Parathyroid adenoma (tissue), 2 donors: ENCODE measurements around the gene VAV1.

Experiments used
- H2AFZ ChIP-seq: fragments of 300-600 bp; sonication (generic); one replicate; pipeline ENCODE4 v1.7.0; 2017; ENCODE audit warnings: antibody characterized with exemption, mild to moderate bottlenecking
- H3K27ac ChIP-seq: fragments of 300-600 bp; sonication (generic); one replicate; pipeline ENCODE4 v1.7.0; 2017
- H3K27me3 ChIP-seq: fragments of 300-600 bp; sonication (generic); one replicate; pipeline ENCODE4 v1.7.0; 2017; ENCODE audit warnings: low read length; ENCODE audit not compliant: control insufficient read depth, insufficient read depth
- H3K36me3 ChIP-seq: fragments of 300-600 bp; sonication (generic); one replicate; pipeline ENCODE4 v1.7.0; 2017; ENCODE audit warnings: low read length; ENCODE audit not compliant: control insufficient read depth, insufficient read depth
- H3K4me1 ChIP-seq: fragments of 300-600 bp; sonication (generic); one replicate; pipeline ENCODE4 v1.7.0; 2017; ENCODE audit warnings: control low read depth
- H3K4me2 ChIP-seq: fragments of 300-600 bp; sonication (generic); one replicate; pipeline ENCODE4 v1.7.0; 2017; ENCODE audit warnings: low read length
- H3K4me3 ChIP-seq: fragments of 300-600 bp; sonication (generic); one replicate; pipeline ENCODE4 v1.7.0; 2017; ENCODE audit warnings: low read depth, low read length
- H3K79me2 ChIP-seq: fragments of 300-600 bp; sonication (generic); one replicate; pipeline ENCODE4 v1.7.0; 2017; ENCODE audit warnings: control low read depth
- H3K9ac ChIP-seq: fragments of 300-600 bp; sonication (generic); one replicate; pipeline ENCODE4 v1.7.0; 2017; ENCODE audit warnings: mild to moderate bottlenecking
- H3K9me3 ChIP-seq: fragments of 300-600 bp; sonication (generic); one replicate; pipeline ENCODE4 v1.7.0; 2017; ENCODE audit warnings: low read length; ENCODE audit not compliant: control insufficient read depth
- CTCF ChIP-seq: fragments of 300-600 bp; sonication (generic); IDR thresholded peaks from one replicate; pipeline ENCODE4 v1.7.0; 2017; ENCODE audit warnings: antibody characterized with exemption, mild to moderate bottlenecking
- donor health status: primary hyperparathyroidism.

VAV1 gene

GRCh38 chr19:6737284-6737872 lies 35.1 kb upstream of the VAV1 start, which contains the start of gene GPR108:
Gene GPR108, minus strand, starts transcription at chr19:6737580. Its CDS starts 4 bp downstream, at chr19:6737576.
- peak within 1 kb of the TSS; percentile 98 for H3K4me2 ChIP-seq
- H2AFZ ChIP-seq, result peak within 1 kb of the TSS; percentile 87
- H3K27me3 ChIP-seq, result no peaks in the 10 kb centered on the region
- peak within 1 kb of the TSS; percentile 83 for H3K27ac ChIP-seq
- no peaks in the 10 kb centered on the region for H3K36me3 ChIP-seq
- no peaks in the 10 kb centered on the region for H3K9me3 ChIP-seq
- no peak for TF ChIP-seq CTCF
- H3K4me1 ChIP-seq, result peaks cover 18% of the 10 kb centered on the region
- no peaks in the 10 kb centered on the region for H3K79me2 ChIP-seq
- H3K4me3 ChIP-seq, result peak within 1 kb of the TSS; percentile 98
- H3K9ac ChIP-seq, result peak within 1 kb of the TSS; percentile 20

- H3K27me3 ChIP-seq, result no peaks in the 10 kb centered on the region
- peak overlapping the region; percentile 98 for H3K4me3 ChIP-seq
- H3K9ac ChIP-seq, result no peak overlapping the region
- H3K4me1 ChIP-seq, result peaks cover 18% of the 10 kb centered on the region
- peak overlapping the region; percentile 87 for H2AFZ ChIP-seq
- no peaks in the 10 kb centered on the region for H3K36me3 ChIP-seq
- H3K79me2 ChIP-seq, result no peaks in the 10 kb centered on the region
- peak overlapping the region; percentile 83 for H3K27ac ChIP-seq
- H3K4me2 ChIP-seq, result peak overlapping the region; percentile 71
- no peaks in the 10 kb centered on the region for H3K9me3 ChIP-seq
- TF ChIP-seq CTCF, result peak; percentile 81
Measured at GRCh38 chr19:6737873-6738786, 34.4 kb upstream of the VAV1 start.

- H3K4me2 ChIP-seq, result peak overlapping the region; percentile 71
- H3K36me3 ChIP-seq, result no peaks in the 10 kb centered on the region
- H3K4me1 ChIP-seq, result peaks cover 18% of the 10 kb centered on the region
- no peaks in the 10 kb centered on the region for H3K79me2 ChIP-seq
- H3K9me3 ChIP-seq, result no peaks in the 10 kb centered on the region
- H3K27ac ChIP-seq, result peak overlapping the region; percentile 83
- H2AFZ ChIP-seq, result peak overlapping the region; percentile 87
- H3K4me3 ChIP-seq, result peak overlapping the region; percentile 36
- no peaks in the 10 kb centered on the region for H3K27me3 ChIP-seq
- TF ChIP-seq CTCF, result no peak
- H3K9ac ChIP-seq, result no peak overlapping the region
Measured at GRCh38 chr19:6738787-6739389, 33.6 kb upstream of the VAV1 start.

- no peaks in the 10 kb centered on the region for H3K36me3 ChIP-seq
- H3K79me2 ChIP-seq, result no peaks in the 10 kb centered on the region
- no peaks in the 10 kb centered on the region for H3K27me3 ChIP-seq
- peaks cover 19% of the 10 kb centered on the region for H3K4me1 ChIP-seq
- H3K27ac ChIP-seq, result peak within 1 kb of the TSS; percentile 83
- peak within 1 kb of the TSS; percentile 87 for H2AFZ ChIP-seq
- peak within 1 kb of the TSS; percentile 56 for H3K9ac ChIP-seq
- H3K9me3 ChIP-seq, result no peaks in the 10 kb centered on the region
- peak within 1 kb of the TSS; percentile 84 for H3K4me3 ChIP-seq
- peak within 1 kb of the TSS; percentile 97 for H3K4me2 ChIP-seq
- TF ChIP-seq CTCF, result no peak
Measured at GRCh38 chr19:6739390-6739882, 33.1 kb upstream of the VAV1 start, which contains the start of gene TRIP10. Gene TRIP10, plus strand, starts transcription at chr19:6739680. Its CDS starts 82 bp downstream, at chr19:6739762.
